ENCODE data around the gene SUZ12.

Gene SUZ12

GRCh38 chr17:32009262-32009542 is 72.4 kb downstream of the SUZ12 start:
- no peak for ATAC-seq
- TF ChIP-seq CSDC2 (CRISPR knock-in tag; IDR thresholded peaks at IDR 0.05) (no peak), ZNF70 (CRISPR knock-in tag; IDR thresholded peaks at IDR 0.05) (no peak), TSHZ2 (CRISPR knock-in tag; IDR thresholded peaks at IDR 0.05) (no peak), TOX (CRISPR knock-in tag; IDR thresholded peaks at IDR 0.05; ENCODE audit: borderline replicate concordance) (no peak), SNAI2 (CRISPR knock-in tag; IDR thresholded peaks at IDR 0.05) (no peak), PATZ1 (CRISPR knock-in tag; IDR thresholded peaks at IDR 0.05; ENCODE audit: borderline replicate concordance) (no peak), PPARA (CRISPR knock-in tag; IDR thresholded peaks at IDR 0.05; ENCODE audit: borderline replicate concordance) (no peak), ESRRG (CRISPR knock-in tag; IDR thresholded peaks at IDR 0.05) (no peak), TCF4 (CRISPR knock-in tag; IDR thresholded peaks at IDR 0.05; ENCODE audit: borderline replicate concordance) (no peak), ZFP30 (CRISPR knock-in tag; IDR thresholded peaks at IDR 0.05) (no peak), CSRNP3 (CRISPR knock-in tag; IDR thresholded peaks at IDR 0.05) (no peak), ZC3H10 (CRISPR knock-in tag; IDR thresholded peaks at IDR 0.05) (no peak)

GRCh38 chr17:32010114-32010513 is 73.3 kb downstream of the SUZ12 start:
- no peak for ATAC-seq
- TF ChIP-seq RARB (CRISPR knock-in tag; IDR thresholded peaks at IDR 0.05): no peak
- no peak for TF ChIP-seq ZNF565 (CRISPR knock-in tag; conservative IDR thresholded peaks at IDR 0.05; ENCODE audit: low read depth)
- no peak for TF ChIP-seq GLIS3 (CRISPR knock-in tag; IDR thresholded peaks at IDR 0.05)
- no peak for TF ChIP-seq PATZ1 (CRISPR knock-in tag; IDR thresholded peaks at IDR 0.05; ENCODE audit: borderline replicate concordance)
- TF ChIP-seq CSDC2 (CRISPR knock-in tag; IDR thresholded peaks at IDR 0.05): no peak
- TF ChIP-seq TOX (CRISPR knock-in tag; IDR thresholded peaks at IDR 0.05; ENCODE audit: borderline replicate concordance): no peak
- TF ChIP-seq ZFP30 (CRISPR knock-in tag; IDR thresholded peaks at IDR 0.05): no peak
- no peak for TF ChIP-seq ZNF8 (CRISPR knock-in tag; IDR thresholded peaks at IDR 0.05)
- no peak for TF ChIP-seq ISL1 (CRISPR knock-in tag; IDR thresholded peaks at IDR 0.05)
- no peak for TF ChIP-seq ARNTL (CRISPR knock-in tag; IDR thresholded peaks at IDR 0.05; ENCODE audit: borderline replicate concordance, low read depth)
- TF ChIP-seq PPARA (CRISPR knock-in tag; IDR thresholded peaks at IDR 0.05; ENCODE audit: borderline replicate concordance): no peak

GRCh38 chr17:32015245-32016013 is 78.6 kb downstream of the SUZ12 start:
- TF ChIP-seq SNAI2 (CRISPR knock-in tag; IDR thresholded peaks at IDR 0.05) (no peak), ZNF8 (CRISPR knock-in tag; IDR thresholded peaks at IDR 0.05) (no peak), GLIS3 (CRISPR knock-in tag; IDR thresholded peaks at IDR 0.05) (no peak), CSDC2 (CRISPR knock-in tag; IDR thresholded peaks at IDR 0.05) (no peak), PPARA (CRISPR knock-in tag; IDR thresholded peaks at IDR 0.05; ENCODE audit: borderline replicate concordance) (no peak), CREB5 (CRISPR knock-in tag; IDR thresholded peaks at IDR 0.05; ENCODE audit: low read depth) (no peak), PATZ1 (CRISPR knock-in tag; IDR thresholded peaks at IDR 0.05; ENCODE audit: borderline replicate concordance) (no peak), ESRRG (CRISPR knock-in tag; IDR thresholded peaks at IDR 0.05) (no peak), RARB (CRISPR knock-in tag; IDR thresholded peaks at IDR 0.05) (no peak), OSR1 (CRISPR knock-in tag; IDR thresholded peaks at IDR 0.05) (no peak), POU6F1 (CRISPR knock-in tag; IDR thresholded peaks at IDR 0.05; ENCODE audit: borderline replicate concordance, low read depth) (no peak), CSRNP3 (CRISPR knock-in tag; IDR thresholded peaks at IDR 0.05) (no peak), ZNF70 (CRISPR knock-in tag; IDR thresholded peaks at IDR 0.05) (no peak)
- no peak for ATAC-seq

Data from SK-N-SH treated with all-trans-retinoic acid at 6 μM for 48 hours (cell line).